GM23338 (cell line): ENCODE data around the gene RAD51D. TPM values are rescaled to one million over a fixed set of nuclear protein-coding genes. Genes with fewer than 3 reads are reported as not detected.

Source experiments
- ATAC-seq: fragments of 200-7000 bp; cut with Tn5 transposase; 3 replicates; pipeline ENCODE4 v1.9.1; 2020
- DNase-seq: peaks from one replicate; pipeline ENCODE4 v3.0.0-alpha.2; 2015; ENCODE audit warnings: low spot score
- H2AFZ ChIP-seq: fragments of 200-600 bp; sonication (generic); 2 replicates; pipeline ENCODE4 v1.8.0; 2016; ENCODE audit warnings: antibody characterized with exemption, mild to moderate bottlenecking, moderate library complexity
- H3F3A ChIP-seq: fragments of 200-600 bp; sonication (generic); replicated peaks from 2 replicates; pipeline ENCODE4 v1.8.0; 2017; ENCODE audit warnings: antibody characterized with exemption, mixed run types, low read depth
- H3K27ac ChIP-seq: fragments of 200-600 bp; sonication (generic); 2 replicates; pipeline ENCODE4 v1.6.1; 2016; ENCODE audit warnings: low read depth
- H3K27me3 ChIP-seq: fragments of 200-600 bp; sonication (generic); 2 replicates; pipeline ENCODE4 v1.8.0; 2016; ENCODE audit warnings: mild to moderate bottlenecking, mixed run types, moderate library complexity; ENCODE audit not compliant: insufficient read depth
- H3K36me3 ChIP-seq: fragments of 200-600 bp; sonication (generic); 2 replicates; pipeline ENCODE4 v1.8.0; 2016; ENCODE audit warnings: mild to moderate bottlenecking; ENCODE audit not compliant: insufficient read depth
- H3K4me1 ChIP-seq: fragments of 200-600 bp; sonication (generic); 2 replicates; pipeline ENCODE4 v1.8.0; 2016; ENCODE audit warnings: mild to moderate bottlenecking, moderate library complexity; ENCODE audit not compliant: insufficient read depth
- H3K4me2 ChIP-seq: fragments of 200-600 bp; sonication (generic); 2 replicates; pipeline ENCODE4 v1.7.1; 2017; ENCODE audit warnings: mixed run types
- H3K4me3 ChIP-seq: fragments of 200-600 bp; sonication (generic); 2 replicates; pipeline ENCODE4 v1.6.1; 2016; ENCODE audit warnings: mixed run types
- H3K79me2 ChIP-seq: fragments of 200-600 bp; sonication (generic); replicated peaks from 2 replicates; pipeline ENCODE4 v1.8.0; 2017; ENCODE audit warnings: mild to moderate bottlenecking; ENCODE audit not compliant: insufficient read depth
- H3K9me2 ChIP-seq: fragments of 200-600 bp; sonication (generic); 2 replicates; pipeline ENCODE4 v1.8.0; 2017; ENCODE audit not compliant: insufficient read depth
- H4K20me1 ChIP-seq: fragments of 200-600 bp; sonication (generic); replicated peaks from 2 replicates; pipeline ENCODE4 v1.8.0; 2017; ENCODE audit warnings: mild to moderate bottlenecking; ENCODE audit not compliant: insufficient read depth
- H3K27ac Mint-ChIP-seq: 2 replicates; pipeline ENCODE4 v1.8.0; 2020; ENCODE audit warnings: inconsistent platforms, mild to moderate bottlenecking, moderate library complexity, mixed read lengths
- H3K27me3 Mint-ChIP-seq: 3 replicates; pipeline ENCODE4 v1.8.0; 2022; ENCODE audit warnings: low read depth, mild to moderate bottlenecking, moderate library complexity, mixed read lengths, inconsistent platforms; ENCODE audit not compliant: insufficient read depth, poor library complexity
- H3K36me3 Mint-ChIP-seq: 3 replicates; pipeline ENCODE4 v1.8.0; 2021; ENCODE audit warnings: low read depth, mild to moderate bottlenecking, inconsistent platforms, moderate library complexity, mixed read lengths
- H3K4me1 Mint-ChIP-seq: 3 replicates; pipeline ENCODE4 v1.8.0; 2020; ENCODE audit warnings: mild to moderate bottlenecking, inconsistent platforms, mixed read lengths
- H3K4me3 Mint-ChIP-seq: 3 replicates; pipeline ENCODE4 v1.8.0; 2021; ENCODE audit warnings: moderate library complexity, mild to moderate bottlenecking, inconsistent platforms, mixed read lengths
- H3K9me3 Mint-ChIP-seq: 3 replicates; pipeline ENCODE4 v1.8.0; 2020; ENCODE audit warnings: moderate library complexity, mild to moderate bottlenecking, inconsistent platforms, mixed read lengths
- ETS1 ChIP-seq: IDR thresholded peaks from 2 replicates; pipeline ENCODE4 v1.6.1; 2016; ENCODE audit warnings: antibody characterized with exemption
- EZH2 ChIP-seq: fragments of 200-600 bp; sonication (generic); IDR thresholded peaks from one replicate; pipeline ENCODE4 v1.8.0; 2017; ENCODE audit warnings: antibody characterized with exemption, mild to moderate bottlenecking, low read depth; ENCODE audit not compliant: unreplicated experiment
- EZH2phosphoT487 ChIP-seq: fragments of 200-600 bp; sonication (generic); IDR thresholded peaks from one replicate; pipeline ENCODE4 v1.8.1; 2018; ENCODE audit warnings: antibody characterized with exemption; ENCODE audit not compliant: unreplicated experiment
- JUNB ChIP-seq: IDR thresholded peaks from one replicate; pipeline ENCODE4 v1.6.1; 2016; ENCODE audit warnings: antibody characterized with exemption; ENCODE audit not compliant: unreplicated experiment
- POLR2AphosphoS5 ChIP-seq: IDR thresholded peaks from 2 replicates; pipeline ENCODE4 v1.6.1; 2016; ENCODE audit warnings: antibody characterized with exemption, low read depth
- REST ChIP-seq: IDR thresholded peaks from one replicate; pipeline ENCODE4 v1.6.1; 2018; ENCODE audit warnings: antibody characterized with exemption; ENCODE audit not compliant: unreplicated experiment
- ZNF462 ChIP-seq: fragments of 250-450 bp; sonication (Bioruptor Pico); IDR thresholded peaks from 2 replicates; pipeline ENCODE4 v1.5.0; 2020; ENCODE audit warnings: mild to moderate bottlenecking, moderate library complexity
- polyA plus RNA-seq: library from polyadenylated mRNA; unstranded; fragments of >200 nt; fragmentation: Nextera tagmentation; extraction: Ambion mirVana; gene quantifications from 2 replicates; pipeline ENCODE4 v1.2.1, GENCODE V29; 2016
- total RNA-seq: library from RNA; depleted of rRNA; stranded (reverse); fragments of >200 nt; shearing (Covaris generic); gene quantifications from 2 replicates; pipeline ENCODE4 v1.2.3, GENCODE V29; 2014

RAD51D gene
- total and polyA plus RNA-seq, 2 experiments from 2014 or later: 5.9 to 11.0 TPM

GRCh38 chr17:35083071-35083470, 36.6 kb downstream of the RAD51D start (continued):
- TF ChIP-seq EZH2 (no peak), ZNF462 (CRISPR knock-in tag) (no peak), JUNB (no peak)

GRCh38 chr17:35082073-35082657, 37.5 kb downstream of the RAD51D start:
- Histone ChIP-seq H3K36me3 (no peaks in the 10 kb centered on the region), H3K27ac (peak overlapping the region; percentile 46), H3F3A (no peaks in the 10 kb centered on the region), H3K4me2 (0 out of 2 replicates have a peak overlapping the region, but pooled peaks have one; percentile 60), H3K9me2 (no peaks in the 10 kb centered on the region), H3K4me1 (peaks cover 70% of the 10 kb centered on the region), H2AFZ (no peak overlapping the region), H3K27me3 (no peaks in the 10 kb centered on the region), H3K4me3 (no peak overlapping the region), H4K20me1 (peaks cover 2% of the 10 kb centered on the region; the same call in 1 of the 2 replicates), H3K79me2 (peaks cover 13% of the 10 kb centered on the region; the same call in 1 of the 2 replicates)
- Mint-ChIP-seq H3K36me3 (no peaks in the 10 kb centered on the region; the same call in 2 of the 3 replicates), H3K4me1 (peaks cover 63% of the 10 kb centered on the region), H3K27me3 (peaks cover 2% of the 10 kb centered on the region), H3K27ac (peak overlapping the region; percentile 54), H3K4me3 (no peak overlapping the region), H3K9me3 (no peaks in the 10 kb centered on the region; the same call in 2 of the 3 replicates)
- no peak for TF ChIP-seq EZH2
- TF ChIP-seq ETS1: no peak
- TF ChIP-seq EZH2phosphoT487: no peak
- TF ChIP-seq REST: no peak
- TF ChIP-seq POLR2AphosphoS5: no peak
- DNase-seq (no peak), ATAC-seq (no peak)
